Activated CD4-positive, alpha-beta memory T cell treated with anti-CD3 and anti-CD28 coated beads, Interleukin-2, amount 10 ng/mL, durations not matched to agents 7 days and 5 days (primary cell): Measurements from ENCODE around the gene CORO2A. TPM values are rescaled to one million over a fixed set of nuclear protein-coding genes. Genes with fewer than 3 reads are reported as not detected.

Experiments
- CTCF ChIA-PET: fragments of 350-600 bp; sonication (Branson Sonifier 250); formaldehyde crosslinking; loops from one replicate; lab custom pipeline; 2021; ENCODE audit warnings: antibody characterized with exemption, inconsistent platforms; lab: Charles Lee
- POLR2A ChIA-PET: fragments of 350-600 bp; sonication (Branson Sonifier 250); formaldehyde crosslinking; loops from one replicate; lab custom pipeline; 2021; ENCODE audit warnings: antibody characterized with exemption; lab: Charles Lee
- DNase-seq: peaks from one replicate; pipeline ENCODE4 v3.0.0-alpha.2; 2020
- H3K27ac Mint-ChIP-seq: one replicate; pipeline ENCODE4 v1.8.0; 2021; ENCODE audit warnings: mild to moderate bottlenecking, mixed read lengths
- H3K27me3 Mint-ChIP-seq: one replicate; pipeline ENCODE4 v1.8.0; 2021; ENCODE audit warnings: mixed read lengths
- H3K36me3 Mint-ChIP-seq: one replicate; pipeline ENCODE4 v1.8.0; 2021; ENCODE audit warnings: low read depth, mixed read lengths
- H3K4me1 Mint-ChIP-seq: one replicate; pipeline ENCODE4 v1.8.0; 2021; ENCODE audit warnings: mixed read lengths
- H3K4me3 Mint-ChIP-seq: one replicate; pipeline ENCODE4 v1.8.0; 2021; ENCODE audit warnings: mild to moderate bottlenecking, mixed read lengths
- H3K9me3 Mint-ChIP-seq: one replicate; pipeline ENCODE4 v1.8.0; 2021; ENCODE audit warnings: mixed read lengths
- total RNA-seq, 2 experiments: library from RNA; stranded (reverse); gene quantifications; one replicate each; pipeline ENCODE4 v1.2.3, GENCODE V29; 2021

The CORO2A gene
- total RNA-seq, 2 experiments from 2014 or later = 7.8 to 8.2 TPM

- no peak for DNase-seq
- peaks cover 10% of the 10 kb centered on the region for H3K36me3 Mint-ChIP-seq
- H3K27me3 Mint-ChIP-seq = no peaks in the 10 kb centered on the region
- no peak overlapping the region for H3K4me3 Mint-ChIP-seq
- POLR2A ChIA-PET = no interaction called here
- no peaks in the 10 kb centered on the region for H3K9me3 Mint-ChIP-seq
- CTCF ChIA-PET = no interaction called here
- no peak overlapping the region for H3K27ac Mint-ChIP-seq
- H3K4me1 Mint-ChIP-seq = peaks cover 6% of the 10 kb centered on the region
Measured at GRCh38 chr9:98216391-98216790, 24.0 kb upstream of the CORO2A start.

- peaks cover 6% of the 10 kb centered on the region for H3K4me1 Mint-ChIP-seq
- H3K36me3 Mint-ChIP-seq = peaks cover 9% of the 10 kb centered on the region
- ChIA-PET CTCF (interaction anchor here (0.8 kb wide), 1 partner anchor 40 kb away, joined by 3 read pairs; no protein-coding TSS in a partner anchor), POLR2A (no interaction called here)
- no peaks in the 10 kb centered on the region for H3K9me3 Mint-ChIP-seq
- H3K4me3 Mint-ChIP-seq = no peak overlapping the region
- no peaks in the 10 kb centered on the region for H3K27me3 Mint-ChIP-seq
- no peak overlapping the region for H3K27ac Mint-ChIP-seq
- DNase-seq = no peak
Measured at GRCh38 chr9:98215821-98216220, 23.4 kb upstream of the CORO2A start.

DNA sequence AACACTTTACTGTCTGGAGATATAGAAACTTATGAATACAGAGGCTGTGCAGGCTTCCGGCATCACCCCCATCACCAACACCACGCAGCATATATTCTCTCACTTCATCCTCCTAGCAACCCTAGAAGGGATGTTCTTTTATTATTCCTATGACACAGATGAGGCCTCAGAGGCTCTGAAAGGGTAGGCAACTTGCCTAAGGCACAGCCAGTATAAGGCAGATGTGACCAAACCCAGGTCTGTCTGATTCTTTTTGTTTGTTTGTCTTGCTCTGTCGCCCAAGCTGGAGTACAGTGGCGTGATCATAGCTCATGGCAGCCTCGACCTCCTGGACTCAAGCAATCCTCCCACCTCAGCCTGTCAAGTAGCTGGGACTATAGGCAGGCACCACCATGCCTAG lies 22.8 kb upstream of the CORO2A start:
- H3K4me1 Mint-ChIP-seq = peaks cover 6% of the 10 kb centered on the region
- POLR2A ChIA-PET = no interaction called here
- H3K9me3 Mint-ChIP-seq = no peaks in the 10 kb centered on the region
- CTCF ChIA-PET = interaction anchor here (0.8 kb wide), 1 partner anchor 41 kb away, joined by 3 read pairs; no protein-coding TSS in a partner anchor
- no peak overlapping the region for H3K4me3 Mint-ChIP-seq
- DNase-seq = no peak
- no peak overlapping the region for H3K27ac Mint-ChIP-seq
- peaks cover 9% of the 10 kb centered on the region for H3K36me3 Mint-ChIP-seq
- H3K27me3 Mint-ChIP-seq = no peaks in the 10 kb centered on the region

GRCh38 chr9:98214811-98215210 lies 22.4 kb upstream of the CORO2A start:
- Mint-ChIP-seq H3K27ac (no peak overlapping the region), H3K9me3 (no peaks in the 10 kb centered on the region)

GRCh38 chr9:98211260-98211659 lies 18.8 kb upstream of the CORO2A start:
- no peaks in the 10 kb centered on the region for H3K9me3 Mint-ChIP-seq
- H3K4me3 Mint-ChIP-seq = no peak overlapping the region
- no peak for DNase-seq
- H3K4me1 Mint-ChIP-seq = peaks cover 6% of the 10 kb centered on the region
- ChIA-PET CTCF (interaction anchor here (0.8 kb wide), 1 partner anchor 53 kb away, joined by 4 read pairs; no protein-coding TSS in a partner anchor), POLR2A (interaction anchor here (7.7 kb wide), 1 partner anchor 45 kb away, joined by 40 read pairs; the partner anchor contains the start of gene TBC1D2)
- no peak overlapping the region for H3K27ac Mint-ChIP-seq
- no peaks in the 10 kb centered on the region for H3K27me3 Mint-ChIP-seq
- peaks cover 9% of the 10 kb centered on the region for H3K36me3 Mint-ChIP-seq

More at GRCh38 chr9:98214811-98215210, 22.4 kb upstream of the CORO2A start:
- ChIA-PET CTCF (interaction anchor here (0.8 kb wide), 1 partner anchor 41 kb away, joined by 3 read pairs; no protein-coding TSS in a partner anchor), POLR2A (no interaction called here)
- Mint-ChIP-seq H3K4me1 (peaks cover 6% of the 10 kb centered on the region), H3K27me3 (no peaks in the 10 kb centered on the region), H3K4me3 (no peak overlapping the region), H3K36me3 (peaks cover 8% of the 10 kb centered on the region)
- no peak for DNase-seq

GRCh38 chr9:98210435-98210834 lies 18.0 kb upstream of the CORO2A start:
- CTCF ChIA-PET = interaction anchor here (0.5 kb wide), 1 partner anchor 494 kb away, joined by 3 read pairs; no protein-coding TSS in a partner anchor
- peaks cover 9% of the 10 kb centered on the region for H3K36me3 Mint-ChIP-seq
- no peaks in the 10 kb centered on the region for H3K27me3 Mint-ChIP-seq
- no peak for DNase-seq
- H3K9me3 Mint-ChIP-seq = no peaks in the 10 kb centered on the region
- no peak overlapping the region for H3K4me3 Mint-ChIP-seq
- H3K27ac Mint-ChIP-seq = no peak overlapping the region
- POLR2A ChIA-PET = interaction anchor here (7.7 kb wide), 1 partner anchor 46 kb away, joined by 40 read pairs; the partner anchor contains the start of gene TBC1D2
- H3K4me1 Mint-ChIP-seq = peaks cover 9% of the 10 kb centered on the region

GRCh38 chr9:98209530-98209929 lies 17.1 kb upstream of the CORO2A start:
- Mint-ChIP-seq H3K36me3 (peaks cover 9% of the 10 kb centered on the region), H3K4me3 (no peak overlapping the region), H3K9me3 (no peaks in the 10 kb centered on the region), H3K4me1 (peaks cover 9% of the 10 kb centered on the region), H3K27ac (no peak overlapping the region), H3K27me3 (no peaks in the 10 kb centered on the region)
- POLR2A ChIA-PET = interaction anchor here (7.7 kb wide), 1 partner anchor 47 kb away, joined by 40 read pairs; the partner anchor contains the start of gene TBC1D2
- DNase-seq = no peak
- CTCF ChIA-PET = no interaction called here

DNA sequence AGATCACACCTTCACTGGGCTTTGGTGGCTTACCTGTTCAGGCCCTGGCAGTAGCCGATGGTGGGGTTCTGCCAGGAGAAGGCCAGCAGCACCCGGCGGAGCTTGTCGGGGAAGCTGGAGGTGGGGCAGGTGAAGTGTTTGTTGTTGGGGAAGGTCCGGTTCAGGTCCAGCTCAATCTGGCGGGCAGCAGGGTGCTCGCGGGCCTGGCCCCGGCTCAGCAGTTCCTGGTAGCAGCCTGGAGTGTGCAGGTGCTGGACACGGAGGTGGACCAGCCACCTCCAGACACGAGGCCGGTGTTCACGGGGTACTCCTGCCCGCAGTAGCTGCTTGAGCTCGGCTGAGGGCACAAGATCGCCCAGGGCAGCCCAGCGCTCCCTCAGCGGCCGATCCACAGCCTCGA lies 16.2 kb upstream of the CORO2A start:
- Mint-ChIP-seq H3K27me3 (no peaks in the 10 kb centered on the region), H3K9me3 (no peaks in the 10 kb centered on the region), H3K36me3 (peaks cover 9% of the 10 kb centered on the region), H3K4me3 (no peak overlapping the region), H3K4me1 (peaks cover 7% of the 10 kb centered on the region), H3K27ac (no peak overlapping the region)
- DNase-seq = no peak
- POLR2A ChIA-PET = interaction anchor here (7.7 kb wide), 1 partner anchor 48 kb away, joined by 40 read pairs; the partner anchor contains the start of gene TBC1D2
- CTCF ChIA-PET = interaction anchor here (0.8 to 1.3 kb wide), 3 partner anchors 16 to 135 kb away, joined by 3 read pairs; no protein-coding TSS in a partner anchor

DNA sequence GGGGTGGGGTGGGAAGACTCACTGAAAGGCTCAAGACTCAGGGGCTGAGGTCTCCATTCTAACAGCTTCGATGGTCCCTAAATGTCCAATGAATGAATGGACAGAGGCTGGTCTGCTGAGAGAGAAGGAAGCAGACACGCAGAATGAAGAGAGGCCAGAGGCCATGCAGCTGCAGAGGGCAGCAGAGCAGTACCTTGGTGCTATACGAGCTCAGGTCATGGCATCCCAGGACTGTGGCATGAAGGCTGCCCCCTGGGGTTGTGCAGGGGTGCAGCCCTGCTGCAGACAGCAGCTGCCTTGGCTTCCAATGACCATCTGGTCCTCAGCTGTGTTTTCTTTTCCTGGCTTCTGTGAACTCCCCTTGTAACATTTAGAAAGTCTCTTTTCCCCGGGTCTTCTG lies 15.2 kb upstream of the CORO2A start:
- H3K27me3 Mint-ChIP-seq = no peaks in the 10 kb centered on the region
- H3K9me3 Mint-ChIP-seq = no peaks in the 10 kb centered on the region
- DNase-seq = no peak
- no peak overlapping the region for H3K27ac Mint-ChIP-seq
- CTCF ChIA-PET = interaction anchor here (0.9 kb wide), 1 partner anchor 134 kb away, joined by 3 read pairs; no protein-coding TSS in a partner anchor
- POLR2A ChIA-PET = interaction anchor here (1.2 to 7.7 kb wide), 2 partner anchors 14 to 49 kb away, joined by 3 to 40 read pairs; partner anchors contain the start of gene TBC1D2
- H3K4me1 Mint-ChIP-seq = peaks cover 3% of the 10 kb centered on the region
- H3K4me3 Mint-ChIP-seq = no peak overlapping the region
- peaks cover 9% of the 10 kb centered on the region for H3K36me3 Mint-ChIP-seq

- peaks cover 6% of the 10 kb centered on the region for H3K36me3 Mint-ChIP-seq
- no peaks in the 10 kb centered on the region for H3K27me3 Mint-ChIP-seq
- no peak overlapping the region for H3K4me3 Mint-ChIP-seq
- no peak overlapping the region for H3K27ac Mint-ChIP-seq
- DNase-seq = no peak
- no peaks in the 10 kb centered on the region for H3K9me3 Mint-ChIP-seq
- CTCF ChIA-PET = interaction anchor here (1.5 to 4.1 kb wide), 3 partner anchors 14 to 50 kb away, joined by 3 to 28 read pairs (median 6); partner anchors contain the start of gene TBC1D2
- POLR2A ChIA-PET = interaction anchor here (1.2 to 7.7 kb wide), 2 partner anchors 13 to 50 kb away, joined by 3 to 40 read pairs; partner anchors contain the start of gene TBC1D2
- H3K4me1 Mint-ChIP-seq = peaks cover 3% of the 10 kb centered on the region
Measured at GRCh38 chr9:98206754-98207153, 14.3 kb upstream of the CORO2A start.

- Mint-ChIP-seq H3K4me1 (peaks cover 3% of the 10 kb centered on the region), H3K9me3 (no peaks in the 10 kb centered on the region), H3K4me3 (no peak overlapping the region), H3K36me3 (peaks cover 6% of the 10 kb centered on the region), H3K27me3 (no peaks in the 10 kb centered on the region), H3K27ac (no peak overlapping the region)
- no peak for DNase-seq
- ChIA-PET CTCF (interaction anchor here (0.7 to 4.1 kb wide), 9 partner anchors 8 to 103 kb away, joined by 3 to 28 read pairs (median 4); partner anchors contain the start of genes TBC1D2 and TRIM14), POLR2A (interaction anchor here (1.0 to 7.7 kb wide), 2 partner anchors 52 to 59 kb away, joined by 4 to 40 read pairs; partner anchors contain the start of gene TBC1D2)
Measured at GRCh38 chr9:98204692-98205091, 12.3 kb upstream of the CORO2A start.

GRCh38 chr9:98203153-98203552 lies 10.7 kb upstream of the CORO2A start:
- ChIA-PET POLR2A (interaction anchor here (1.0 to 1.4 kb wide), 2 partner anchors 10 to 52 kb away, joined by 3 to 5 read pairs; partner anchors contain the start of gene TBC1D2), CTCF (interaction anchor here (4.1 kb wide), 1 partner anchor 53 kb away, joined by 28 read pairs; the partner anchor contains the start of gene TBC1D2)
- Mint-ChIP-seq H3K9me3 (no peaks in the 10 kb centered on the region), H3K27me3 (no peaks in the 10 kb centered on the region), H3K27ac (no peak overlapping the region), H3K4me1 (peaks cover 3% of the 10 kb centered on the region), H3K4me3 (no peak overlapping the region), H3K36me3 (peaks cover 4% of the 10 kb centered on the region)
- no peak for DNase-seq

GRCh38 chr9:98202252-98202651 lies 9.8 kb upstream of the CORO2A start:
- H3K4me1 Mint-ChIP-seq = peaks cover 3% of the 10 kb centered on the region
- no peak for DNase-seq
- no peak overlapping the region for H3K4me3 Mint-ChIP-seq
- H3K36me3 Mint-ChIP-seq = no peaks in the 10 kb centered on the region
- H3K27me3 Mint-ChIP-seq = no peaks in the 10 kb centered on the region
- CTCF ChIA-PET = interaction anchor here (1.0 kb wide), 1 partner anchor 9 kb away, joined by 3 read pairs; no protein-coding TSS in a partner anchor
- POLR2A ChIA-PET = interaction anchor here (1.0 kb wide), 1 partner anchor 53 kb away, joined by 3 read pairs; the partner anchor contains the start of gene TBC1D2
- no peaks in the 10 kb centered on the region for H3K9me3 Mint-ChIP-seq
- no peak overlapping the region for H3K27ac Mint-ChIP-seq
